ENCODE data around the gene ARFGAP2.

ARFGAP2 gene

DNA sequence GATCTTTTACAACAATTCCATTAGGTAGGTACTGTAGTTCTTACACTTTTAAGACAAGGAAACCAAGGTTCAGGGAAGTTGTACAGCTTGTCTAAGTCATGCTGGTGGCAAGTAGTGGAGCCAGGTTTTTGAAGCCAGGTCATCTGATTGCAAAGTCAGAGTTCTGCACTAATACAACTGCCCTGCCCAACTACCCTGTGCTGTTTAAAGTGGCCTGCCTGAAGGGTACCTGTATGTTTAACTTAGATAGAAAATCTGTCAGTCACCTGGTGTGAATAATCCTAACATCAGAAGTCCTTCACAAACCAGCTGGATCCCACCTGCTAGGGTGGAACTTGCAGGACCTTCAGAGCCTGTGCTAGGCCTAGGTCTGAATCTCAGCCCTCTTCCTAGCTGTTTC lies 44.2 kb downstream of the ARFGAP2 start:
- no peak for ATAC-seq
- TF ChIP-seq CSDC2 (CRISPR knock-in tag; IDR thresholded peaks at IDR 0.05) = no peak
- no peak for TF ChIP-seq PPARA (CRISPR knock-in tag; IDR thresholded peaks at IDR 0.05; ENCODE audit: borderline replicate concordance)
- no peak for TF ChIP-seq ARNTL (CRISPR knock-in tag; IDR thresholded peaks at IDR 0.05; ENCODE audit: borderline replicate concordance, low read depth)
- TF ChIP-seq ZNF565 (CRISPR knock-in tag; conservative IDR thresholded peaks at IDR 0.05; ENCODE audit: low read depth) = no peak
- no peak for TF ChIP-seq BACH2 (CRISPR knock-in tag; IDR thresholded peaks at IDR 0.05; ENCODE audit: borderline replicate concordance)
- no peak for TF ChIP-seq TOX (CRISPR knock-in tag; IDR thresholded peaks at IDR 0.05; ENCODE audit: borderline replicate concordance)
- TF ChIP-seq ESRRG (CRISPR knock-in tag; IDR thresholded peaks at IDR 0.05) = no peak
- no peak for TF ChIP-seq RARB (CRISPR knock-in tag; IDR thresholded peaks at IDR 0.05)
- TF ChIP-seq, protein P1, sequence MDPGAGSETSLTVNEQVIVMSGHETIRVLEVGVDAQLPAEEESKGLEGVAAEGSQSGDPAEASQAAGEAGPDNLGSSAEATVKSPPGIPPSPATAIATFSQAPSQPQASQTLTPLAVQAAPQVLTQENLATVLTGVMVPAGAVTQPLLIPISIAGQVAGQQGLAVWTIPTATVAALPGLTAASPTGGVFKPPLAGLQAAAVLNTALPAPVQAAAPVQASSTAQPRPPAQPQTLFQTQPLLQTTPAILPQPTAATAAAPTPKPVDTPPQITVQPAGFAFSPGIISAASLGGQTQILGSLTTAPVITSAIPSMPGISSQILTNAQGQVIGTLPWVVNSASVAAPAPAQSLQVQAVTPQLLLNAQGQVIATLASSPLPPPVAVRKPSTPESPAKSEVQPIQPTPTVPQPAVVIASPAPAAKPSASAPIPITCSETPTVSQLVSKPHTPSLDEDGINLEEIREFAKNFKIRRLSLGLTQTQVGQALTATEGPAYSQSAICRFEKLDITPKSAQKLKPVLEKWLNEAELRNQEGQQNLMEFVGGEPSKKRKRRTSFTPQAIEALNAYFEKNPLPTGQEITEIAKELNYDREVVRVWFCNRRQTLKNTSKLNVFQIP (CRISPR knock-in tag; IDR thresholded peaks at IDR 0.05; ENCODE audit: borderline replicate concordance, low read depth) = no peak
- no peak for TF ChIP-seq PATZ1 (CRISPR knock-in tag; IDR thresholded peaks at IDR 0.05; ENCODE audit: borderline replicate concordance)
- no peak for TF ChIP-seq SNAI2 (CRISPR knock-in tag; IDR thresholded peaks at IDR 0.05)
- no peak for TF ChIP-seq TCF4 (CRISPR knock-in tag; IDR thresholded peaks at IDR 0.05; ENCODE audit: borderline replicate concordance)
- no peak for TF ChIP-seq CREB5 (CRISPR knock-in tag; IDR thresholded peaks at IDR 0.05; ENCODE audit: low read depth)
- TF ChIP-seq ZC3H10 (CRISPR knock-in tag; IDR thresholded peaks at IDR 0.05) = no peak
- TF ChIP-seq, protein P2, sequence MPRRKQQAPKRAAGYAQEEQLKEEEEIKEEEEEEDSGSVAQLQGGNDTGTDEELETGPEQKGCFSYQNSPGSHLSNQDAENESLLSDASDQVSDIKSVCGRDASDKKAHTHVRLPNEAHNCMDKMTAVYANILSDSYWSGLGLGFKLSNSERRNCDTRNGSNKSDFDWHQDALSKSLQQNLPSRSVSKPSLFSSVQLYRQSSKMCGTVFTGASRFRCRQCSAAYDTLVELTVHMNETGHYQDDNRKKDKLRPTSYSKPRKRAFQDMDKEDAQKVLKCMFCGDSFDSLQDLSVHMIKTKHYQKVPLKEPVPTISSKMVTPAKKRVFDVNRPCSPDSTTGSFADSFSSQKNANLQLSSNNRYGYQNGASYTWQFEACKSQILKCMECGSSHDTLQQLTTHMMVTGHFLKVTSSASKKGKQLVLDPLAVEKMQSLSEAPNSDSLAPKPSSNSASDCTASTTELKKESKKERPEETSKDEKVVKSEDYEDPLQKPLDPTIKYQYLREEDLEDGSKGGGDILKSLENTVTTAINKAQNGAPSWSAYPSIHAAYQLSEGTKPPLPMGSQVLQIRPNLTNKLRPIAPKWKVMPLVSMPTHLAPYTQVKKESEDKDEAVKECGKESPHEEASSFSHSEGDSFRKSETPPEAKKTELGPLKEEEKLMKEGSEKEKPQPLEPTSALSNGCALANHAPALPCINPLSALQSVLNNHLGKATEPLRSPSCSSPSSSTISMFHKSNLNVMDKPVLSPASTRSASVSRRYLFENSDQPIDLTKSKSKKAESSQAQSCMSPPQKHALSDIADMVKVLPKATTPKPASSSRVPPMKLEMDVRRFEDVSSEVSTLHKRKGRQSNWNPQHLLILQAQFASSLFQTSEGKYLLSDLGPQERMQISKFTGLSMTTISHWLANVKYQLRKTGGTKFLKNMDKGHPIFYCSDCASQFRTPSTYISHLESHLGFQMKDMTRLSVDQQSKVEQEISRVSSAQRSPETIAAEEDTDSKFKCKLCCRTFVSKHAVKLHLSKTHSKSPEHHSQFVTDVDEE (CRISPR knock-in tag; IDR thresholded peaks at IDR 0.05) = no peak
- TF ChIP-seq OSR1 (CRISPR knock-in tag; IDR thresholded peaks at IDR 0.05) = no peak
- TF ChIP-seq GLIS3 (CRISPR knock-in tag; IDR thresholded peaks at IDR 0.05) = no peak
- TF ChIP-seq ZNF70 (CRISPR knock-in tag; IDR thresholded peaks at IDR 0.05) = no peak
- TF ChIP-seq ZFP30 (CRISPR knock-in tag; IDR thresholded peaks at IDR 0.05) = no peak
- TF ChIP-seq CSRNP3 (CRISPR knock-in tag; IDR thresholded peaks at IDR 0.05) = no peak

- TF ChIP-seq, protein P2 (CRISPR knock-in tag; IDR thresholded peaks at IDR 0.05) = no peak
- TF ChIP-seq OSR1 (CRISPR knock-in tag; IDR thresholded peaks at IDR 0.05) (no peak), ZNF70 (CRISPR knock-in tag; IDR thresholded peaks at IDR 0.05) (no peak), BACH2 (CRISPR knock-in tag; IDR thresholded peaks at IDR 0.05; ENCODE audit: borderline replicate concordance) (no peak), ESRRG (CRISPR knock-in tag; IDR thresholded peaks at IDR 0.05) (no peak), TOX (CRISPR knock-in tag; IDR thresholded peaks at IDR 0.05; ENCODE audit: borderline replicate concordance) (no peak), CSRNP3 (CRISPR knock-in tag; IDR thresholded peaks at IDR 0.05) (no peak), ARNTL (CRISPR knock-in tag; IDR thresholded peaks at IDR 0.05; ENCODE audit: borderline replicate concordance, low read depth) (no peak), ISL1 (CRISPR knock-in tag; IDR thresholded peaks at IDR 0.05) (no peak)
- no peak for ATAC-seq
Measured at GRCh38 chr11:47131136-47131535, 45.5 kb downstream of the ARFGAP2 start.

Measured in SK-N-SH treated with all-trans-retinoic acid at 6 μM for 48 hours (cell line).